Esophagus squamous epithelium (tissue), 4 donors: ENCODE measurements around the gene PHEX.

ENCODE experiments used
- CTCF ChIP-seq, 6 experiments: fragments of 450-650 bp in 4 of 6; fragments of 200-600 bp in 2 of 6; sonication (generic) in 2 of 6; IDR thresholded peaks; one replicate each; pipeline ENCODE4 v1.5.1; 2016 to 2019; ENCODE audit warnings: antibody characterized with exemption in 6 of 6, mild to moderate bottlenecking in 4 of 6, moderate library complexity in 4 of 6
- POLR2A ChIP-seq, 4 donors: fragments of 450-650 bp; IDR thresholded peaks; one replicate each; pipeline ENCODE4 v1.6.1; 2017; ENCODE audit warnings: antibody characterized with exemption in 4 of 4, mild to moderate bottlenecking in 4 of 4, moderate library complexity in 3 of 4

DNA sequence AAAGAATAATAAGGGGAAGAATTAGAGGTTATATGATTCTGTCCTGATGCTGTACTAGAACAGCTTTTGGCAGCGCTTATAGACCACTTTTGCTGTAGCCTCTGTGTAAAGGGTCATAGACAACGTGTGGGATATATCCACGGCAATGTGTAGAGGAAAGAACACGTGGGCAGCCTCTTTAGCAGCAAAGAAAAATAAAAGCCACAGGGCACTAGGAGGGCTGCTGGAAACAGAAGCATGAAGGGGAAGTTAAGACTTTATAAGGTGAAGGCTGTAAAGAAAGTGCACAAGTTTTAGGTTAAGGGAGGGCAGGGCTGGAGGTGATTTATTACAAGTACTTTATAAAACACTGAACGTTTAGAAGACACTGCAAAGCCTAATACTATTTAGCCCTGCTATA is 20.1 kb upstream of the PHEX start:
- no peak for TF ChIP-seq CTCF (IDR thresholded peaks at IDR 0.05)
- TF ChIP-seq POLR2A (IDR thresholded peaks at IDR 0.05) = no peak
